GM19468 (cell line): Measurements from ENCODE around the gene CCDC15.

Experiments
- ATAC-seq: cut with Tn5 transposase; IDR thresholded peaks from one replicate; pipeline ENCODE4 v1.9.1; 2021; ENCODE audit warnings: mild to moderate bottlenecking, moderate library complexity, moderate number of reproducible peaks; ENCODE audit not compliant: unreplicated experiment; ENCODE audit errors: extremely low read depth

The CCDC15 gene

GRCh38 chr11:125062931-125063428, 109.0 kb downstream of the CCDC15 start, which contains the start of gene SLC37A2:
Gene SLC37A2, plus strand, starts transcription at chr11:125063305. Its CDS starts 63 bp downstream, at chr11:125063368.
- peak; percentile 91 for ATAC-seq

GRCh38 chr11:125063429-125064043, 109.5 kb downstream of the CCDC15 start:
- ATAC-seq, result no peak

GRCh38 chr11:125064070-125064469, 110.1 kb downstream of the CCDC15 start:
- no peak for ATAC-seq

- ATAC-seq, result no peak
Observed at GRCh38 chr11:125068368-125068767, 114.4 kb downstream of the CCDC15 start.

- no peak for ATAC-seq
Observed at GRCh38 chr11:125069008-125069407, 115.0 kb downstream of the CCDC15 start.

- no peak for ATAC-seq
Observed at GRCh38 chr11:125069796-125070195, 115.8 kb downstream of the CCDC15 start.

GRCh38 chr11:125070699-125071254, 116.8 kb downstream of the CCDC15 start:
- ATAC-seq, result no peak

GRCh38 chr11:125071435-125071834, 117.4 kb downstream of the CCDC15 start:
- ATAC-seq, result no peak

GRCh38 chr11:125071846-125072217, 117.8 kb downstream of the CCDC15 start:
- no peak for ATAC-seq

GRCh38 chr11:125072218-125072960, 118.4 kb downstream of the CCDC15 start:
- ATAC-seq, result peak; percentile 94

- ATAC-seq, result no peak
Observed at GRCh38 chr11:125072961-125073590, 119.1 kb downstream of the CCDC15 start.

- no peak for ATAC-seq
Observed at GRCh38 chr11:125073616-125074483, 119.8 kb downstream of the CCDC15 start.

- ATAC-seq, result no peak
Observed at GRCh38 chr11:125074511-125075241, 120.7 kb downstream of the CCDC15 start.

GRCh38 chr11:125075242-125075625, 121.2 kb downstream of the CCDC15 start:
- no peak for ATAC-seq

- ATAC-seq, result no peak
Observed at GRCh38 chr11:125075900-125076317, 121.9 kb downstream of the CCDC15 start.

- ATAC-seq, result no peak
Observed at GRCh38 chr11:125076378-125076945, 122.5 kb downstream of the CCDC15 start.

- ATAC-seq, result no peak
Observed at GRCh38 chr11:125078016-125078415, 124.0 kb downstream of the CCDC15 start.

- no peak for ATAC-seq
Observed at GRCh38 chr11:125078516-125079140, 124.6 kb downstream of the CCDC15 start.
